ENCODE results near the gene PSAP. TPM values are rescaled to one million over a fixed set of nuclear protein-coding genes. Genes with fewer than 3 reads are reported as not detected.
A peak's percentile ranks its signal among the peaks of the same experiment; 100 is the strongest.

PSAP gene
- total and polyA plus RNA-seq, 4 experiments from 2014 or later, result 248 to 611 (median 324) TPM

GRCh38 chr10:71837098-71837827 is 13.8 kb downstream of the PSAP start:
- no peak overlapping the region for H3K4me3 ChIP-seq (ENCODE audit: low read length in 2 of 2)
- POLR2A ChIA-PET (ENCODE audit: partially characterized antibody), result interaction anchor here (0.6 kb wide), 1 partner anchor 1265 kb away, joined by 3 read pairs; no protein-coding TSS in a partner anchor
- no peaks in the 10 kb centered on the region for H3K27me3 ChIP-seq (ENCODE audit: insufficient read depth, low read length)
- no peaks in the 10 kb centered on the region for H3K9me3 ChIP-seq (ENCODE audit: control insufficient read depth in 1 of 2, low read length in 2 of 2)
- peak overlapping the region in 1 of 7 donors; percentile 31 for H3K27ac Mint-ChIP-seq
- no peak overlapping the region for H3K27ac ChIP-seq (ENCODE audit: low read depth, low read length)
- peaks cover 3% of the 10 kb centered on the region for H3K36me3 ChIP-seq (ENCODE audit: insufficient read depth, low read length)
- intact Hi-C loops (cut with micrococcal nuclease), result no loop called here
- no peak overlapping the region for H3K4me3 Mint-ChIP-seq
- peaks cover 41% of the 10 kb centered on the region for H3K4me1 ChIP-seq (ENCODE audit: insufficient read depth, low read length)
- CTCF ChIA-PET (ENCODE audit: partially characterized antibody), result interaction anchor here (1.6 kb wide), 2 partner anchors 59 to 130 kb away, joined by 3 to 6 read pairs; no protein-coding TSS in a partner anchor
- H3K36me3 Mint-ChIP-seq, result peaks cover 9 to 20% of the 10 kb centered on the region in 2 donors
- H3K4me1 Mint-ChIP-seq, result peaks cover 36 to 74% (median 51%) of the 10 kb centered on the region in 4 donors
- no peaks in the 10 kb centered on the region for H3K9me3 Mint-ChIP-seq
- no peak for DNase-seq
- H3K27me3 Mint-ChIP-seq, result no peaks in the 10 kb centered on the region

GRCh38 chr10:71836596-71836974 is 14.5 kb downstream of the PSAP start:
- intact Hi-C loops (cut with micrococcal nuclease), result no loop called here
- Mint-ChIP-seq H3K9me3 (no peaks in the 10 kb centered on the region), H3K4me1 (peaks cover 36 to 74% (median 50%) of the 10 kb centered on the region in 4 donors), H3K4me3 (no peak overlapping the region), H3K27ac (peak overlapping the region in 3 of 7 donors; percentile 28 to 90 (median 39)), H3K36me3 (peaks cover 14 to 24% of the 10 kb centered on the region in 2 donors), H3K27me3 (no peaks in the 10 kb centered on the region)
- peaks cover 10% of the 10 kb centered on the region for H3K36me3 ChIP-seq (ENCODE audit: insufficient read depth, low read length)
- H3K27me3 ChIP-seq (ENCODE audit: insufficient read depth, low read length), result no peaks in the 10 kb centered on the region
- ChIA-PET POLR2A (ENCODE audit: partially characterized antibody) (no interaction called here), CTCF (ENCODE audit: partially characterized antibody) (interaction anchor here (0.9 to 1.6 kb wide), 3 partner anchors 60 to 518 kb away, joined by 3 to 6 read pairs (median 3); partner anchors contain the start of gene SLC29A3)
- DNase-seq, result no peak
- no peak overlapping the region for H3K4me3 ChIP-seq (ENCODE audit: low read length in 2 of 2)
- no peak overlapping the region for H3K27ac ChIP-seq (ENCODE audit: low read depth, low read length)
- H3K9me3 ChIP-seq (ENCODE audit: control insufficient read depth in 1 of 2, low read length in 2 of 2), result no peaks in the 10 kb centered on the region
- peaks cover 41% of the 10 kb centered on the region for H3K4me1 ChIP-seq (ENCODE audit: insufficient read depth, low read length)

GRCh38 chr10:71835671-71836595 is 15.1 kb downstream of the PSAP start:
- Histone ChIP-seq H3K4me3 (ENCODE audit: low read length in 2 of 2) (no peak overlapping the region), H3K4me1 (ENCODE audit: insufficient read depth, low read length) (peaks cover 35% of the 10 kb centered on the region), H3K36me3 (ENCODE audit: insufficient read depth, low read length) (peaks cover 16% of the 10 kb centered on the region), H3K27ac (ENCODE audit: low read depth, low read length) (no peak overlapping the region), H3K9me3 (ENCODE audit: control insufficient read depth in 1 of 2, low read length in 2 of 2) (no peaks in the 10 kb centered on the region), H3K27me3 (ENCODE audit: insufficient read depth, low read length) (no peaks in the 10 kb centered on the region)
- ChIA-PET POLR2A (ENCODE audit: partially characterized antibody) (interaction anchor here (0.9 kb wide), 1 partner anchor 13 kb away, joined by 3 read pairs; no protein-coding TSS in a partner anchor), CTCF (ENCODE audit: partially characterized antibody) (interaction anchor here (0.7 to 1.6 kb wide), 4 partner anchors 9 to 517 kb away, joined by 3 to 6 read pairs (median 3); partner anchors contain the start of gene SLC29A3)
- Mint-ChIP-seq H3K27ac (peak overlapping the region in 5 of 7 donors; percentile 11 to 90 (median 41)), H3K9me3 (no peaks in the 10 kb centered on the region), H3K36me3 (peaks cover 20 to 29% of the 10 kb centered on the region in 2 donors), H3K4me1 (peaks cover 36 to 68% (median 50%) of the 10 kb centered on the region in 4 donors), H3K27me3 (no peaks in the 10 kb centered on the region), H3K4me3 (no peak overlapping the region)
- intact Hi-C loops (cut with micrococcal nuclease), result no loop called here
- no peak for DNase-seq

GRCh38 chr10:71834343-71834674 is 16.7 kb downstream of the PSAP start:
- no peak for DNase-seq
- ChIA-PET POLR2A (ENCODE audit: partially characterized antibody) (no interaction called here), CTCF (ENCODE audit: partially characterized antibody) (interaction anchor here (1.0 to 1.1 kb wide), 2 partner anchors 19 to 70 kb away, joined by 3 read pairs; no protein-coding TSS in a partner anchor)
- H3K4me3 ChIP-seq (ENCODE audit: low read length in 2 of 2), result no peak overlapping the region
- H3K27me3 Mint-ChIP-seq, result no peaks in the 10 kb centered on the region
- no peaks in the 10 kb centered on the region for H3K27me3 ChIP-seq (ENCODE audit: insufficient read depth, low read length)
- H3K27ac ChIP-seq (ENCODE audit: low read depth, low read length), result no peak overlapping the region
- peaks cover 28 to 55% (median 40%) of the 10 kb centered on the region in 4 donors for H3K4me1 Mint-ChIP-seq
- H3K9me3 Mint-ChIP-seq, result no peaks in the 10 kb centered on the region
- peak overlapping the region in 2 of 7 donors; percentile 18 to 35 for H3K27ac Mint-ChIP-seq
- H3K36me3 Mint-ChIP-seq, result peaks cover 34 to 43% of the 10 kb centered on the region in 2 donors
- peaks cover 25% of the 10 kb centered on the region for H3K4me1 ChIP-seq (ENCODE audit: insufficient read depth, low read length)
- H3K9me3 ChIP-seq (ENCODE audit: control insufficient read depth in 1 of 2, low read length in 2 of 2), result no peaks in the 10 kb centered on the region
- intact Hi-C loops (cut with micrococcal nuclease), result no loop called here
- peaks cover 27% of the 10 kb centered on the region for H3K36me3 ChIP-seq (ENCODE audit: insufficient read depth, low read length)
- no peak overlapping the region for H3K4me3 Mint-ChIP-seq

GRCh38 chr10:71833451-71834342 is 17.4 kb downstream of the PSAP start:
- H3K27ac ChIP-seq (ENCODE audit: low read depth, low read length), result no peak overlapping the region
- H3K4me3 Mint-ChIP-seq, result no peak overlapping the region

GRCh38 chr10:71832967-71833366 is 18.1 kb downstream of the PSAP start:
- no peaks in the 10 kb centered on the region for H3K9me3 Mint-ChIP-seq
- intact Hi-C loops (cut with micrococcal nuclease), result no loop called here
- Histone ChIP-seq H3K9me3 (ENCODE audit: control insufficient read depth in 1 of 2, low read length in 2 of 2) (no peaks in the 10 kb centered on the region), H3K27ac (ENCODE audit: low read depth, low read length) (no peak overlapping the region), H3K4me1 (ENCODE audit: insufficient read depth, low read length) (peaks cover 15% of the 10 kb centered on the region), H3K4me3 (ENCODE audit: low read length in 2 of 2) (no peak overlapping the region), H3K36me3 (ENCODE audit: insufficient read depth, low read length) (peaks cover 41% of the 10 kb centered on the region), H3K27me3 (ENCODE audit: insufficient read depth, low read length) (no peaks in the 10 kb centered on the region)
- ChIA-PET CTCF (ENCODE audit: partially characterized antibody) (no interaction called here), POLR2A (ENCODE audit: partially characterized antibody) (no interaction called here)
- H3K4me1 Mint-ChIP-seq, result peaks cover 20 to 42% (median 29%) of the 10 kb centered on the region in 4 donors
- no peak overlapping the region for H3K4me3 Mint-ChIP-seq
- peak overlapping the region in 3 of 7 donors; percentile 22 to 59 (median 29) for H3K27ac Mint-ChIP-seq
- no peak for DNase-seq
- no peaks in the 10 kb centered on the region for H3K27me3 Mint-ChIP-seq
- peaks cover 36 to 52% of the 10 kb centered on the region in 2 donors for H3K36me3 Mint-ChIP-seq

More at GRCh38 chr10:71833451-71834342, 17.4 kb downstream of the PSAP start:
- H3K27ac Mint-ChIP-seq, result peak overlapping the region in 2 of 7 donors; percentile 12 to 22
- peaks cover 33% of the 10 kb centered on the region for H3K36me3 ChIP-seq (ENCODE audit: insufficient read depth, low read length)
- POLR2A ChIA-PET (ENCODE audit: partially characterized antibody), result no interaction called here
- no peak for DNase-seq
- H3K4me1 Mint-ChIP-seq, result peaks cover 25 to 49% (median 37%) of the 10 kb centered on the region in 4 donors
- no peaks in the 10 kb centered on the region for H3K9me3 ChIP-seq (ENCODE audit: control insufficient read depth in 1 of 2, low read length in 2 of 2)
- H3K4me1 ChIP-seq (ENCODE audit: insufficient read depth, low read length), result peaks cover 22% of the 10 kb centered on the region
- intact Hi-C loops (cut with micrococcal nuclease), result no loop called here
- H3K36me3 Mint-ChIP-seq, result peaks cover 35 to 48% of the 10 kb centered on the region in 2 donors
- CTCF ChIA-PET (ENCODE audit: partially characterized antibody), result interaction anchor here (0.5 to 1.1 kb wide), 2 partner anchors 8 to 69 kb away, joined by 3 read pairs; no protein-coding TSS in a partner anchor
- H3K4me3 ChIP-seq (ENCODE audit: low read length in 2 of 2), result no peak overlapping the region
- no peaks in the 10 kb centered on the region for H3K9me3 Mint-ChIP-seq
- no peaks in the 10 kb centered on the region for H3K27me3 Mint-ChIP-seq
- no peaks in the 10 kb centered on the region for H3K27me3 ChIP-seq (ENCODE audit: insufficient read depth, low read length)
